NCI-H774 (cell line): ENCODE measurements around the gene UXS1.
A peak's percentile ranks its signal among the peaks of the same experiment; 100 is the strongest.

Experiments
- DNase-seq: peaks from one replicate; lab custom pipeline; 2025; lab: John Stamatoyannopoulos, UW

Gene UXS1

GRCh38 chr2:106108351-106108750 lies 85.8 kb downstream of the UXS1 start:
- DNase-seq: no peak

- no peak for DNase-seq
Observed at GRCh38 chr2:106107509-106108131, 86.5 kb downstream of the UXS1 start.

- DNase-seq: no peak
Observed at GRCh38 chr2:106106622-106107508, 87.2 kb downstream of the UXS1 start.

- DNase-seq: no peak
Observed at GRCh38 chr2:106105151-106105922, 88.8 kb downstream of the UXS1 start.

GRCh38 chr2:106104332-106105062 lies 89.6 kb downstream of the UXS1 start:
- DNase-seq: peak; percentile 11

GRCh38 chr2:106099691-106100090 lies 94.4 kb downstream of the UXS1 start:
- DNase-seq: no peak

- DNase-seq: no peak
Observed at GRCh38 chr2:106098664-106099063, 95.4 kb downstream of the UXS1 start.

- DNase-seq: no peak
Observed at GRCh38 chr2:106098081-106098480, 96.0 kb downstream of the UXS1 start.

GRCh38 chr2:106097038-106098000 lies 96.8 kb downstream of the UXS1 start:
- no peak for DNase-seq

GRCh38 chr2:106096299-106097037 lies 97.6 kb downstream of the UXS1 start:
- DNase-seq: no peak

- DNase-seq: no peak
Observed at GRCh38 chr2:106095478-106096298, 98.4 kb downstream of the UXS1 start.

- DNase-seq: no peak
Observed at GRCh38 chr2:106094131-106094841, 99.8 kb downstream of the UXS1 start.

GRCh38 chr2:106090916-106091618 lies 103.0 kb downstream of the UXS1 start:
- DNase-seq: no peak

- no peak for DNase-seq
Observed at GRCh38 chr2:106089611-106090010, 104.5 kb downstream of the UXS1 start.

- no peak for DNase-seq
Observed at GRCh38 chr2:106085181-106085940, 108.7 kb downstream of the UXS1 start.

- no peak for DNase-seq
Observed at GRCh38 chr2:106080959-106081358, 113.1 kb downstream of the UXS1 start.

GRCh38 chr2:106078096-106078495 lies 116.0 kb downstream of the UXS1 start:
- DNase-seq: no peak
